GM12875 (cell line): ENCODE results near the gene ZBTB38.

Experiments
- H3K4me3 ChIP-seq: one replicate; pipeline ENCODE4 v1.5.1; 2011; ENCODE audit warnings: low read depth, low read length, control low read depth
- TF ChIP-seq, protein P1 (sequence below): IDR thresholded peaks from 2 replicates; pipeline ENCODE4 v1.5.1; 2011; ENCODE audit warnings: low read depth, mild to moderate bottlenecking, control low read depth, inconsistent platforms, low read length, moderate library complexity, borderline replicate concordance; ENCODE audit not compliant: insufficient read depth

The ZBTB38 gene

DNA sequence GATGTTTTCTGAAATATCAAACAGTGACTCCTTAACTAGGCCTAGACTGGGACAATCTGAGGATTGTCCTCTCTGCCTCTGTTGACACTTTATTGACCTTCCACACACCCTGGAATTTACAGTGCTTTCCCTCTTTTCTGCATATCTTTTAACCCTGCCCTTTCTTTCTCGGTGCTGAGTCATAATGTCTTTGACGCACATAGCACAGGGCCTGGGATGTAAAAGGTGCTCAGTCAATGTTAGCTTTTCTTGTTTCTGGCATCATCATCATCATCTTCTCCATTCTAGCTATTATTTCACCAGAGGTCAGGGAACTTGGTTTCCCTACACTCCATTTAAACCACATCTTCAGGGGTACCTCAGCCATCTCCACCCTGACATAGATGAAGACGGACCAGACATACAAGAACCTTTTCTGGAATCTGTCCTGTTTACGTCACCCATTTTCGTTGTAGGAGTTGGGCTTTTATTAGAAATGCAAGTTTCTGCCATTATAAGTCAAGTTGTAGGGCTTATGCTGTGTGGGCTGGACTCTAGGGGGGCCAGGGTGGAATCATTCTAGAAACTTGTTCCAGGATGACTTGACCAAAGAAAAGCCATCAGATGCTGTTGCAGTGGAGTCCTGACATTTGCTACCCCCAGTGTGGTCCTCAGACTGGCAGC lies 46.6 kb downstream of the ZBTB38 start:
- no peak overlapping the region for H3K4me3 ChIP-seq
- TF ChIP-seq, protein P1, sequence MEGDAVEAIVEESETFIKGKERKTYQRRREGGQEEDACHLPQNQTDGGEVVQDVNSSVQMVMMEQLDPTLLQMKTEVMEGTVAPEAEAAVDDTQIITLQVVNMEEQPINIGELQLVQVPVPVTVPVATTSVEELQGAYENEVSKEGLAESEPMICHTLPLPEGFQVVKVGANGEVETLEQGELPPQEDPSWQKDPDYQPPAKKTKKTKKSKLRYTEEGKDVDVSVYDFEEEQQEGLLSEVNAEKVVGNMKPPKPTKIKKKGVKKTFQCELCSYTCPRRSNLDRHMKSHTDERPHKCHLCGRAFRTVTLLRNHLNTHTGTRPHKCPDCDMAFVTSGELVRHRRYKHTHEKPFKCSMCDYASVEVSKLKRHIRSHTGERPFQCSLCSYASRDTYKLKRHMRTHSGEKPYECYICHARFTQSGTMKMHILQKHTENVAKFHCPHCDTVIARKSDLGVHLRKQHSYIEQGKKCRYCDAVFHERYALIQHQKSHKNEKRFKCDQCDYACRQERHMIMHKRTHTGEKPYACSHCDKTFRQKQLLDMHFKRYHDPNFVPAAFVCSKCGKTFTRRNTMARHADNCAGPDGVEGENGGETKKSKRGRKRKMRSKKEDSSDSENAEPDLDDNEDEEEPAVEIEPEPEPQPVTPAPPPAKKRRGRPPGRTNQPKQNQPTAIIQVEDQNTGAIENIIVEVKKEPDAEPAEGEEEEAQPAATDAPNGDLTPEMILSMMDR: no peak

DNA sequence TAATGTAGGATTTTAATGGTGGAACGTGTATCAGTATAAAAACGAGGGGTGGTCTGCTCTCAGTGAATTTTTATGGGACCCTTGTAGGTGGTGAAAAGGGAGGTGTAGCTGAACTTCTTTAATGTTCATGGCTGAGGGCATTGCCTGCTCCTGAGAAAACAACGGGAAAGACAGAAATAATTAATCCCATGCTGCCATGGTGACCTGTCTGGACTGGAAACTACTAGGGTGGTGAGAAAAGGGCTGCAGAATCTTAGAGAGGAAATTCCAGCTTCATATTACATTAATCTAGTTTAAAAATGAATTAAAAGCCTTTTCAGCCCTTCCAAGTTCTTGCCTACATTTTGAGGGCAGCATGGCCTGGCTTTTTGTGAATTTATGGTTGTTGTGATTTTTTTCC lies 47.6 kb downstream of the ZBTB38 start:
- no peak overlapping the region for H3K4me3 ChIP-seq
- TF ChIP-seq, protein P1: no peak
